HL-60 (cell line): Measurements from ENCODE around the gene CPPED1.

Source experiments
- CTCF ChIP-seq: IDR thresholded peaks from one replicate; pipeline ENCODE4 v1.5.1; 2011; ENCODE audit warnings: low read length, control low read depth, inconsistent platforms; ENCODE audit not compliant: insufficient read depth
- GABPA ChIP-seq: IDR thresholded peaks from 2 replicates; pipeline ENCODE4 v1.6.1; 2012; ENCODE audit warnings: low read depth
- POLR2AphosphoS5 ChIP-seq: IDR thresholded peaks from 2 replicates; pipeline ENCODE4 v1.6.1; 2012; ENCODE audit warnings: low read depth
- REST ChIP-seq: IDR thresholded peaks from 2 replicates; pipeline ENCODE4 v1.6.1; 2012; ENCODE audit warnings: low read depth; ENCODE audit not compliant: insufficient replicate concordance

GRCh38 chr16:12667909-12668308, 135.8 kb downstream of the CPPED1 start:
- no peak for TF ChIP-seq REST
- TF ChIP-seq CTCF, result no peak
- TF ChIP-seq POLR2AphosphoS5, result no peak
- TF ChIP-seq GABPA, result no peak
